ENCODE measurements around the gene IQCK. TPM values are rescaled to one million over a fixed set of nuclear protein-coding genes. Genes with fewer than 3 reads are reported as not detected.

IQCK gene
- total and polyA plus RNA-seq, 2 donors (not counting 1 experiment from before 2014, with no cell fraction given) = 4.6 to 9.9 TPM

DNA sequence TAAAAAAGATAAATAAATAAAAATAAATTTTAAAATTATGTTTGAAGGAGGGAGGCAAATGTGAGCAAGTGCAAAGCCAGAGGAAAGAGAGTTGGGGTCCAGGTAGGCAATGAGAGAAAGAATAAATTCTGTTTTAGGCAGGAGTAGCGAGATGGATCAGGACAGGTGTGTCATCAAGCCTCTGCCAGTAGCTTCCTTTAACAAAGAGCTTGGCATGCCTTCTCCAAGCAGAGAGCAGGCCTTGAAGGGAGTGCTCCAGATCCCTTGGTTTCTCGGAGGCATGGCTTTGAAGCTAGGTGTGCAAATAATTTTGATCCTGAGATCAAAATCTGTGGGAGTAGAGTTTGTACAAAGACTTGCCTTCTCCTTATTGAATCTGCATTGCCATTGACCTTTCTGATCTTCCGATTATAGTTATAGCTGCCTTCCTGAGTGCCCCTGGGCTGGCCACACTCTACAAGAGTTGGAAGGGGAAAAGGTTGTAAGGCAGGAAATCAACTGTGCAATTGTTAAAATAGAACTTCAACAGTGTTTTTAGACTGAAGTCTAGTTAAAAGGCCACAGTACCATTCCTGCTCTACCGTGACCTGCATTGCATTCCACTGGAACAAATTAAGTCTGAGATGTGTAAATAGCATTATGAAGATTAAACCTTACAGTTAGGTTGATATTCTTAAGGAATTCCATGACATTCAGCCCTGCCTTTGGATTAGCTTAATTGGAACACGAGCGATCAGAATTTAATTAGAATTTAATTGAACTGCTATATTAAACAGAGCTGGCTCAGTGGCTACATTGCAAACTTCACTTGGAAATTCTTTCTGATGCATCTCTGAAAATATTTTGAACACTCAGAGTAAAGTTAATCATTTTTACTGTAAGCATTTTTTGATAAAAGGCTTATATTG lies 33.7 kb downstream of the IQCK start:
- no peaks in the 10 kb centered on the region for H3K79me2 ChIP-seq (ENCODE audit: control insufficient read depth, insufficient read depth, low read length)
- H2AFZ ChIP-seq (ENCODE audit: low read length) = no peak overlapping the region
- TF ChIP-seq EZH2 (IDR thresholded peaks at IDR 0.05; ENCODE audit: low read length, missing control alignments) = no peak
- TF ChIP-seq CTCF (conservative IDR thresholded peaks at IDR 0.05 in 1 of 2, IDR thresholded peaks at IDR 0.05 in 1 of 2; ENCODE audit: low read depth in 1 of 2, low read length in 2 of 2) = no peak
- no peak overlapping the region for H3K4me2 ChIP-seq (ENCODE audit: extremely low read depth, insufficient read depth, low read length)
- no peaks in the 10 kb centered on the region for H4K20me1 ChIP-seq (ENCODE audit: control insufficient read depth, extremely low read depth, insufficient read depth, low read length)
- no peaks in the 10 kb centered on the region for H3K27me3 ChIP-seq (ENCODE audit: control insufficient read depth, insufficient read depth, low read length)
- no peak for DNase-seq (ENCODE audit: low read depth in 2 of 2)
- H3K36me3 ChIP-seq (ENCODE audit: control insufficient read depth, insufficient read depth, low read length) = no peaks in the 10 kb centered on the region
- H3K4me3 ChIP-seq (replicated peaks in 1 of 4; ENCODE audit: control extremely low read depth in 1 of 4, insufficient read depth in 1 of 4, low read depth in 3 of 4, low read length in 4 of 4) = no peak overlapping the region
- no peaks in the 10 kb centered on the region for H3K4me1 ChIP-seq (ENCODE audit: control insufficient read depth, extremely low read depth, insufficient read depth, low read length)
- no peaks in the 10 kb centered on the region for H3K9me3 ChIP-seq (ENCODE audit: control insufficient read depth, insufficient read depth, low read depth, low read length)
- H3K9ac ChIP-seq (ENCODE audit: insufficient read depth, low read length) = no peak overlapping the region
- H3K27ac ChIP-seq (ENCODE audit: insufficient read depth, low read length) = no peak overlapping the region

GRCh38 chr16:19753815-19754643 lies 36.0 kb downstream of the IQCK start:
- H4K20me1 ChIP-seq (ENCODE audit: control insufficient read depth, extremely low read depth, insufficient read depth, low read length) = no peaks in the 10 kb centered on the region
- H3K9me3 ChIP-seq (ENCODE audit: control insufficient read depth, insufficient read depth, low read depth, low read length) = no peaks in the 10 kb centered on the region
- peak; percentile 12 to 93 for DNase-seq (ENCODE audit: low read depth in 2 of 2)
- H3K79me2 ChIP-seq (ENCODE audit: control insufficient read depth, insufficient read depth, low read length) = no peaks in the 10 kb centered on the region
- H3K9ac ChIP-seq (ENCODE audit: insufficient read depth, low read length) = no peak overlapping the region
- TF ChIP-seq EZH2 (IDR thresholded peaks at IDR 0.05; ENCODE audit: low read length, missing control alignments) (no peak), CTCF (conservative IDR thresholded peaks at IDR 0.05 in 1 of 2, IDR thresholded peaks at IDR 0.05 in 1 of 2; ENCODE audit: low read depth in 1 of 2, low read length in 2 of 2) (no peak)
- H3K27ac ChIP-seq (ENCODE audit: insufficient read depth, low read length) = no peak overlapping the region
- H3K4me1 ChIP-seq (ENCODE audit: control insufficient read depth, extremely low read depth, insufficient read depth, low read length) = no peaks in the 10 kb centered on the region
- H3K36me3 ChIP-seq (ENCODE audit: control insufficient read depth, insufficient read depth, low read length) = no peaks in the 10 kb centered on the region
- H3K27me3 ChIP-seq (ENCODE audit: control insufficient read depth, insufficient read depth, low read length) = no peaks in the 10 kb centered on the region
- no peak overlapping the region for H2AFZ ChIP-seq (ENCODE audit: low read length)
- no peak overlapping the region for H3K4me2 ChIP-seq (ENCODE audit: extremely low read depth, insufficient read depth, low read length)
- H3K4me3 ChIP-seq (replicated peaks in 1 of 4; ENCODE audit: control extremely low read depth in 1 of 4, insufficient read depth in 1 of 4, low read depth in 3 of 4, low read length in 4 of 4) = no peak overlapping the region

DNA sequence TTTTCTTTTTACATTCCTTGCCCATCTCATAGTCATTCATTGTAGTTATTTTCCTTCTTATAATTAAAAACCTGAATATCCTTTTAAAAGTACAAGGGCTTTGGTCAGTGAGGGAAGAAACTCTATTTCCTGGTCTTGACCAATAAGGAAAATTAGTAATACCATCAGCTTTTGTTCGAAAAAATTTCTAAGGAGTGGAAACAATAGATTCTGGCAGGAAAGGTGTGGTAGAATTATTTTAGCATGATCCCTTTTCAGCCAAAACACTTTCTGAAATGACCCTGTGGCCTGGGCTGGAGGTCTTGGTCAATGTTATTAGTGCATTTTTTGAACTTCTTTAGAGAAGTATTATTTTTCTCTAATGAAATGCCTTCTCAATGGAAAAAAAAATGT lies 36.6 kb downstream of the IQCK start:
- H3K27me3 ChIP-seq (ENCODE audit: control insufficient read depth, insufficient read depth, low read length) = no peaks in the 10 kb centered on the region
- H4K20me1 ChIP-seq (ENCODE audit: control insufficient read depth, extremely low read depth, insufficient read depth, low read length) = no peaks in the 10 kb centered on the region
- H2AFZ ChIP-seq (ENCODE audit: low read length) = no peak overlapping the region
- DNase-seq (ENCODE audit: low read depth in 2 of 2) = no peak
- H3K27ac ChIP-seq (ENCODE audit: insufficient read depth, low read length) = no peak overlapping the region
- TF ChIP-seq EZH2 (IDR thresholded peaks at IDR 0.05; ENCODE audit: low read length, missing control alignments) = no peak
- TF ChIP-seq CTCF (conservative IDR thresholded peaks at IDR 0.05 in 1 of 2, IDR thresholded peaks at IDR 0.05 in 1 of 2; ENCODE audit: low read depth in 1 of 2, low read length in 2 of 2) = no peak
- H3K4me3 ChIP-seq (replicated peaks in 1 of 4; ENCODE audit: control extremely low read depth in 1 of 4, insufficient read depth in 1 of 4, low read depth in 3 of 4, low read length in 4 of 4) = no peak overlapping the region
- no peaks in the 10 kb centered on the region for H3K36me3 ChIP-seq (ENCODE audit: control insufficient read depth, insufficient read depth, low read length)
- H3K4me2 ChIP-seq (ENCODE audit: extremely low read depth, insufficient read depth, low read length) = no peak overlapping the region
- H3K4me1 ChIP-seq (ENCODE audit: control insufficient read depth, extremely low read depth, insufficient read depth, low read length) = no peaks in the 10 kb centered on the region
- H3K79me2 ChIP-seq (ENCODE audit: control insufficient read depth, insufficient read depth, low read length) = no peaks in the 10 kb centered on the region
- H3K9ac ChIP-seq (ENCODE audit: insufficient read depth, low read length) = no peak overlapping the region
- H3K9me3 ChIP-seq (ENCODE audit: control insufficient read depth, insufficient read depth, low read depth, low read length) = no peaks in the 10 kb centered on the region

Data from fibroblast of lung (primary cell).